ENCODE measurements around the gene WDR54. TPM values are rescaled to one million over a fixed set of nuclear protein-coding genes. Genes with fewer than 3 reads are reported as not detected.
"Not testable (repeated sequence)": the region's sequence is repeated elsewhere in the genome, so short reads cannot be mapped to it uniquely, and the experiment has no call there.

The WDR54 gene
- polyA plus RNA-seq, 3 donors = 36.6 to 44.8 (median 43.2) TPM

- no peak for DNase-seq (ENCODE audit: extremely low read depth in 1 of 11, low read depth in 9 of 11, low spot score in 4 of 11)
Observed at GRCh38 chr2:74461187-74462053, 39.9 kb downstream of the WDR54 start.

- no peak for DNase-seq (ENCODE audit: extremely low read depth in 1 of 11, low read depth in 9 of 11, low spot score in 4 of 11)
Observed at GRCh38 chr2:74462054-74462785, 40.7 kb downstream of the WDR54 start.

- no peak for DNase-seq (ENCODE audit: extremely low read depth in 1 of 11, low read depth in 9 of 11, low spot score in 4 of 11)
Observed at GRCh38 chr2:74462786-74463105, 41.2 kb downstream of the WDR54 start.

DNA sequence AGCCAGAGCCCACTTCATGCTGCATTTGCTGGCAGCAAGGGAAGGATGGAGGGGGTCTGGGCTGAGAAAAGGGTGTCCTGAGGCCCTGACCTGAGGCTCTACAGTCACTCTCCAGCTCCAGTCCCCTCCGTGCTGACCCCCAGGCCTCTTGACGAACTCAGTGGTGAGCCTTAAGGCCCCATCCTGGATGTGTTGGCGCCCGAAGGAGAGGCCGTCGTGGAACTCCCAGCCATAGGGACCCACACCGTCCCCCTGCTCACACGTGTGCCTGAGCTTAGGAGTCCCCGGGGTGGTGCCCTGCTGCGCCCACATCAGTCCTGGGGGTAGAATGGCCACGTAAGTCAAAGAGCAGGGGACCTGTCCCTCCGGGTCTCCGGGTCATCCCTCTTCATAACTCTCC is 42.9 kb downstream of the WDR54 start:
- DNase-seq (ENCODE audit: extremely low read depth in 1 of 11, low read depth in 9 of 11, low spot score in 4 of 11) = no peak

- not testable (repeated sequence) for DNase-seq (ENCODE audit: extremely low read depth in 1 of 11, low read depth in 9 of 11, low spot score in 4 of 11)
Observed at GRCh38 chr2:74470742-74471141, 49.2 kb downstream of the WDR54 start.

DNA sequence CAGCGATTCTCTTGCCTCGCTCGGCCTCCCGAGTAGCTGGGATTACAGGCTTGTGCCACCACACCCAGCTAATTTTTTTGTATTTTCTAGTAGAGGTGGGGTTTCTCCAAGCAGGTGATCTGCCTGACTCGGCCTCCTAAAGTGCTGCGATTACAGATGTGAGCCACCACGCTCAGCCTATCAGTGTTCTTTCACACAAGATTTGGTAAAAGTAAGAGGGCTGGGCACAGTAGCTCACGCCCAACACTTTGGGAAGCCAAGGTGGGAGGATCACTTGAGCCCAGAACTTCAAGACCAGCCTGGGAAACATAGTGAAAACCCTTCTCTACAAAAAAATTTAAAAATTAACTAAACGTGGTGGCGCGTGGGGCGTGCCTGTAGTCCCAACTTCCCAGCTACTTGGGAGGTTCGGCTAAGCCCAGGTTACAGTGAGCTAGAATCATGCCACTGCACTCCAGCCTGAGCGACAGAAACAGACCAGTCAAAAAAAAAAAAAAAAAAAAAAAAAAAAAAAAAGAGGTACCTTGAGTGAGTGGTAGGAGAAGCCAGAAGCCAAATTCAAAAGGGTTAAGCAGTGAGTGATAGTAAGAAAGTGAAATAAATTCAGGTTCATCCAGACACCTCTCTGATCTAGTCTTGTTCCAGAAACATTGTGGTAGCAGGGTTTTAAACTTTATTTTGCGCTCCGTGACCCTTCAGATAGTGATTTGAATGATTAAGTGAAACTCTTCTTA is 50.0 kb downstream of the WDR54 start:
- no peak for DNase-seq (ENCODE audit: extremely low read depth in 1 of 11, low read depth in 9 of 11, low spot score in 4 of 11)

DNA sequence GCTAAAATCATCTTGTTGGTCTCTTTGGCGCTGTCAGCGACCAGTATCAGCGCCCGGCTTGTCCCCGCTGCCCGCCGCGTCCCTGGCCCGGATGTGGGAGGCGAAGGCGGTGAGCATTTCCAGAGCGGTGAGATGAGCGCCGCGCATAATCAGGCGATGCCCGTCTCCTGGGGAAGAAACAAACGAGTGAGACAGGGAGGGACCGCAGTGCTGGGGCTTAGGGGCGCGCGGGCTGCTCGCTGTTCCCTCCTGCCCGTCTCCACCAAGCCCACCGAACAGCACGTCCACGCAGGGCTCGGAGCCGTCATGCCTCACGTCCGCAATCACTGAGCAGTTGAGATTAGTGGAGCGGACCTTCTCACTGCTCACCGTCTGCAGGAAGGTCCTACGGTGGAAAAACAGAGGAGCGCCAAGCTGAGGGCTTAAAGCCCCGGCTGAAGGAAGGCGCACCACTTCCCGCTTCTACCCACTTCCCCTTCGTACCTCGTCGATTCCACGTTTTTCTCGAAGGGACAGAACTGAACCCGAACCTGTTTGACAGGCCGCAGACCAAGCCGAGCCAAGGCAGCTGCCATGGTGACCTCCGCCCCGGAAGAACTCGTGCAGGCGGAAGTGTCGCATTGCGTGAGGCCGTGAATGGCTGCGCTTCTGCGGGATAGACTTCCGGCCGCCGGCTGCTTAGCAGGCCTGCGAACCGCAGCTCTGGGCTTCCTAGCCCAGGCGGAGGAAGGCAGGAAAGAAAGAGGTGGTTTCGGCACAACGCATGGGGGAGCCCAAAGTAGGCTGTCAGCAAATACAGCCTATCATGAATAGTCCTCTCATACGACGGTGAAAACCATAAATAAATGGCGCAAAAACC is 50.8 kb downstream of the WDR54 start, which contains the start of gene MRPL53:
Gene MRPL53 (minus strand): TSS at position 595 of the 859 bp plus-strand sequence. CDS start 20 bp downstream, at position 575.
- peak; percentile 88 to 95 (median 94) for DNase-seq (ENCODE audit: extremely low read depth in 1 of 11, low read depth in 9 of 11, low spot score in 4 of 11)

- no peak for DNase-seq (ENCODE audit: extremely low read depth in 1 of 11, low read depth in 9 of 11, low spot score in 4 of 11)
Observed at GRCh38 chr2:74472945-74473258, 51.4 kb downstream of the WDR54 start.

GRCh38 chr2:74474481-74474880 is 53.0 kb downstream of the WDR54 start:
- DNase-seq (ENCODE audit: extremely low read depth in 1 of 11, low read depth in 9 of 11, low spot score in 4 of 11) = no peak

- no peak for DNase-seq (ENCODE audit: extremely low read depth in 1 of 11, low read depth in 9 of 11, low spot score in 4 of 11)
Observed at GRCh38 chr2:74474899-74475298, 53.4 kb downstream of the WDR54 start.

Other genes starting within 250 kb of the WDR54 start
- gene MOB1A, start 242.9 kb upstream of the WDR54 start, polyA plus RNA-seq (ENCODE audit: insufficient read length in 3 of 3) = 100 to 1,000 TPM in 1 of 3 donors, 10 to 100 TPM in 2; 87.2 to 102 (median 98.1) TPM
- gene MTHFD2, start 223.1 kb upstream of the WDR54 start, polyA plus RNA-seq (ENCODE audit: insufficient read length in 3 of 3) = 10 to 100 TPM; 23.2 to 34.9 (median 30.4) TPM
- gene SLC4A5, start 78.3 kb upstream of the WDR54 start, polyA plus RNA-seq (ENCODE audit: insufficient read length in 3 of 3) = 1 to 10 TPM; 1.7 to 4.8 (median 3.2) TPM
- gene DCTN1, start 41.4 kb upstream of the WDR54 start, polyA plus RNA-seq (ENCODE audit: insufficient read length in 3 of 3) = 100 to 1,000 TPM; 135 to 169 (median 151) TPM
- 1 to 10 TPM; 4.6 to 9.6 (median 8.0) TPM for gene C2orf81, start 111 bp upstream of the WDR54 start, polyA plus RNA-seq (ENCODE audit: insufficient read length in 3 of 3)
- 10 to 100 TPM; 58.0 to 89.3 (median 73.4) TPM for gene RTKN, start 20.2 kb downstream of the WDR54 start, polyA plus RNA-seq (ENCODE audit: insufficient read length in 3 of 3)
- 10 to 100 TPM; 27.8 to 33.3 (median 31.7) TPM for gene INO80B, start 33.4 kb downstream of the WDR54 start, polyA plus RNA-seq (ENCODE audit: insufficient read length in 3 of 3)
- gene WBP1, start 36.7 kb downstream of the WDR54 start, polyA plus RNA-seq (ENCODE audit: insufficient read length in 3 of 3) = 100 to 1,000 TPM in 2 of 3 donors, 10 to 100 TPM in 1; 93.7 to 122 (median 117) TPM
- 10 to 100 TPM; 48.6 to 51.1 (median 49.0) TPM for gene MOGS, start 43.7 kb downstream of the WDR54 start, polyA plus RNA-seq (ENCODE audit: insufficient read length in 3 of 3)
- 10 to 100 TPM; 34.3 to 70.2 (median 65.9) TPM for gene MRPL53, start 51.0 kb downstream of the WDR54 start, polyA plus RNA-seq (ENCODE audit: insufficient read length in 3 of 3)
- 10 to 100 TPM in 2 of 3 donors, 1 to 10 TPM in 1; 9.5 to 16.1 (median 11.5) TPM for gene CCDC142, start 61.3 kb downstream of the WDR54 start, polyA plus RNA-seq (ENCODE audit: insufficient read length in 3 of 3)
- gene TTC31, start 61.4 kb downstream of the WDR54 start, polyA plus RNA-seq (ENCODE audit: insufficient read length in 3 of 3) = 10 to 100 TPM; 26.5 to 35.3 (median 30.2) TPM
- gene LBX2, start 77.9 kb downstream of the WDR54 start, polyA plus RNA-seq (ENCODE audit: insufficient read length in 3 of 3) = 1 to 10 TPM; 3.4 to 5.3 (median 4.7) TPM
- 10 to 100 TPM; 23.8 to 26.5 (median 24.8) TPM for gene PCGF1, start 86.0 kb downstream of the WDR54 start, polyA plus RNA-seq (ENCODE audit: insufficient read length in 3 of 3)
- gene TLX2, start 92.7 kb downstream of the WDR54 start, polyA plus RNA-seq (ENCODE audit: insufficient read length in 3 of 3) = under 1 TPM in 2 of 3 donors, not detected in 1; 0.10 to 0.23 TPM
- gene DQX1, start 104.5 kb downstream of the WDR54 start, polyA plus RNA-seq (ENCODE audit: insufficient read length in 3 of 3) = under 1 TPM; 0.14 to 0.82 (median 0.19) TPM
- 100 to 1,000 TPM in 2 of 3 donors, 10 to 100 TPM in 1; 93.2 to 113 (median 107) TPM for gene AUP1, start 108.0 kb downstream of the WDR54 start, polyA plus RNA-seq (ENCODE audit: insufficient read length in 3 of 3)
- 10 to 100 TPM; 31.2 to 34.5 (median 31.4) TPM for gene HTRA2, start 108.2 kb downstream of the WDR54 start, polyA plus RNA-seq (ENCODE audit: insufficient read length in 3 of 3)
- 10 to 100 TPM in 2 of 3 donors, 1 to 10 TPM in 1; 9.6 to 11.0 (median 10.8) TPM for gene LOXL3, start 132.2 kb downstream of the WDR54 start, polyA plus RNA-seq (ENCODE audit: insufficient read length in 3 of 3)
- gene DOK1, start 133.0 kb downstream of the WDR54 start, polyA plus RNA-seq (ENCODE audit: insufficient read length in 3 of 3) = 1 to 10 TPM; 7.5 to 9.4 (median 9.3) TPM
- gene M1AP, start 226.6 kb downstream of the WDR54 start, polyA plus RNA-seq (ENCODE audit: insufficient read length in 3 of 3) = 1 to 10 TPM in 1 of 3 donors, under 1 TPM in 2; 0.67 to 1.2 (median 0.84) TPM
- 1 to 10 TPM; 6.8 to 8.1 (median 7.3) TPM for gene SEMA4F, start 232.5 kb downstream of the WDR54 start, polyA plus RNA-seq (ENCODE audit: insufficient read length in 3 of 3)

All from renal cortex interstitium (tissue), 11 donors.